ENCODE measurements around the gene ATG4C.

DNA sequence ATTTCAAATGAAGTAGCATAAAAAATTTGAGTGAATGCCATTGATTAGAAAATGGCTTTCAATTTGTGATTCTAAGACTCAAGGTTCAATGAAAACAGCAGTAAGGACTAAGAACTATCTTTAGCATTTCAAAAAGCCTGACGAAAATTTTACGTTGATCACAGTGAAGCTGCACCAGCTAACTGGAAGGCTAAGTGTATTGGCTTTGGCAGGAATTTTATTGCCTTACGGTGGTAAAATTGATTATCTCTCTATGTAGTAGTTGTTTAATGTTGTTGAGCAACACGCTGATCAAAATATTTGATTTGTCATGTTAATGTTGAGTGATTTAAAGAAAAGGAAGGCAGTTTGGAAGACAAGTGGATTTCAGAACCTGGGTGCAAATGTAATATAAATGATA lies 49.6 kb downstream of the ATG4C start:
- TF ChIP-seq, protein P1, sequence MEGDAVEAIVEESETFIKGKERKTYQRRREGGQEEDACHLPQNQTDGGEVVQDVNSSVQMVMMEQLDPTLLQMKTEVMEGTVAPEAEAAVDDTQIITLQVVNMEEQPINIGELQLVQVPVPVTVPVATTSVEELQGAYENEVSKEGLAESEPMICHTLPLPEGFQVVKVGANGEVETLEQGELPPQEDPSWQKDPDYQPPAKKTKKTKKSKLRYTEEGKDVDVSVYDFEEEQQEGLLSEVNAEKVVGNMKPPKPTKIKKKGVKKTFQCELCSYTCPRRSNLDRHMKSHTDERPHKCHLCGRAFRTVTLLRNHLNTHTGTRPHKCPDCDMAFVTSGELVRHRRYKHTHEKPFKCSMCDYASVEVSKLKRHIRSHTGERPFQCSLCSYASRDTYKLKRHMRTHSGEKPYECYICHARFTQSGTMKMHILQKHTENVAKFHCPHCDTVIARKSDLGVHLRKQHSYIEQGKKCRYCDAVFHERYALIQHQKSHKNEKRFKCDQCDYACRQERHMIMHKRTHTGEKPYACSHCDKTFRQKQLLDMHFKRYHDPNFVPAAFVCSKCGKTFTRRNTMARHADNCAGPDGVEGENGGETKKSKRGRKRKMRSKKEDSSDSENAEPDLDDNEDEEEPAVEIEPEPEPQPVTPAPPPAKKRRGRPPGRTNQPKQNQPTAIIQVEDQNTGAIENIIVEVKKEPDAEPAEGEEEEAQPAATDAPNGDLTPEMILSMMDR (IDR thresholded peaks at IDR 0.05): no peak
- no peak for TF ChIP-seq POLR2A (IDR thresholded peaks at IDR 0.05)

All from esophagus squamous epithelium (tissue), 4 donors.